Measurements from ENCODE around the gene SH2B2.

DNA sequence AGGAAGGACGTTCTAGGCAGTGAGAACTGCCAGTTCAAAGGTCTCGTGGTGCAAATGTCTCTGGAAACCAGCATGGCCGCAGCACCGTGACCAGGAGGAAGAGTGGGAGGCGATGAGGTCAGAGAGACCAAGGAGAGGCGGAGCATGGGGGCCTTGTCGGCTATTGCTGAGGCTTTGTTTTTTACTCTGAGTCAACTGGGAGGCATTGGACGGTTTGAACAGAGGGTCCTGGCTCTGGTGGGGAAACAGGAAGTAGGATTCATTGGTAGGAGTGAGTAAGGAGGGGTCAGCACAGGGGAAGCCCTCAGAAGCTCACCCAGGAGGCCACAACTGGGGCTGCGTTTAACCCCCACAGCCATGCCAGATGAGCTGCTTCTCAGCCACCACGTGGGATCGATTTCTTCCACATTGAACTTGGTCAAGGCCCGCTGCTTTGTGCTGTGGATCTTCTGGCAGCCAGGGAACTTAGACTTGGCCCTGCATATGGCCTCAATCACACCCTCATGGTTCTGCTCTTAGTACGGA lies 22.2 kb upstream of the SH2B2 start:
- TF ChIP-seq POLR2A (IDR thresholded peaks at IDR 0.05) = no peak
- TF ChIP-seq, protein P1, sequence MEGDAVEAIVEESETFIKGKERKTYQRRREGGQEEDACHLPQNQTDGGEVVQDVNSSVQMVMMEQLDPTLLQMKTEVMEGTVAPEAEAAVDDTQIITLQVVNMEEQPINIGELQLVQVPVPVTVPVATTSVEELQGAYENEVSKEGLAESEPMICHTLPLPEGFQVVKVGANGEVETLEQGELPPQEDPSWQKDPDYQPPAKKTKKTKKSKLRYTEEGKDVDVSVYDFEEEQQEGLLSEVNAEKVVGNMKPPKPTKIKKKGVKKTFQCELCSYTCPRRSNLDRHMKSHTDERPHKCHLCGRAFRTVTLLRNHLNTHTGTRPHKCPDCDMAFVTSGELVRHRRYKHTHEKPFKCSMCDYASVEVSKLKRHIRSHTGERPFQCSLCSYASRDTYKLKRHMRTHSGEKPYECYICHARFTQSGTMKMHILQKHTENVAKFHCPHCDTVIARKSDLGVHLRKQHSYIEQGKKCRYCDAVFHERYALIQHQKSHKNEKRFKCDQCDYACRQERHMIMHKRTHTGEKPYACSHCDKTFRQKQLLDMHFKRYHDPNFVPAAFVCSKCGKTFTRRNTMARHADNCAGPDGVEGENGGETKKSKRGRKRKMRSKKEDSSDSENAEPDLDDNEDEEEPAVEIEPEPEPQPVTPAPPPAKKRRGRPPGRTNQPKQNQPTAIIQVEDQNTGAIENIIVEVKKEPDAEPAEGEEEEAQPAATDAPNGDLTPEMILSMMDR (IDR thresholded peaks at IDR 0.05 in 4 of 5, conservative IDR thresholded peaks at IDR 0.05 in 1 of 5) = no peak

Measured in gastrocnemius medialis (tissue), 4 donors.